GM13976 (cell line): Measurements from ENCODE around the gene PFKL.

ENCODE experiments used
- DNase-seq: peaks from one replicate; pipeline ENCODE4 v3.0.0; 2012; ENCODE audit warnings: low spot score
- CTCF ChIP-seq: IDR thresholded peaks from 2 replicates; pipeline ENCODE4 v1.5.1; 2012; ENCODE audit warnings: borderline replicate concordance, mild to moderate bottlenecking; ENCODE audit not compliant: insufficient read depth; ENCODE audit errors: extremely low read depth, missing control alignments, control extremely low read depth
- in situ Hi-C: fragments of 300-500 bp; cut with MboI; formaldehyde crosslinking; loops from one replicate; pipeline ENCODE4 v1.12.0; 2022; ENCODE audit warnings: low sequenced_read_pairs, mixed read lengths, inconsistent platforms; ENCODE audit not compliant: unreplicated experiment

PFKL gene

GRCh38 chr21:44286086-44286715 lies 13.7 kb upstream of the PFKL start:
- no peak for TF ChIP-seq CTCF
- in situ Hi-C loops: loop anchor here (25.0 kb wide), 2 partner anchors 249 to 474 kb away; no protein-coding TSS in a partner anchor
- DNase-seq: no peak

GRCh38 chr21:44286716-44287632 lies 12.9 kb upstream of the PFKL start:
- in situ Hi-C loops: loop anchor here (25.0 kb wide), 2 partner anchors 250 to 475 kb away; no protein-coding TSS in a partner anchor
- TF ChIP-seq CTCF: no peak
- DNase-seq: no peak

- DNase-seq: no peak
- in situ Hi-C loops: loop anchor here (25.0 kb wide), 2 partner anchors 251 to 476 kb away; no protein-coding TSS in a partner anchor
- no peak for TF ChIP-seq CTCF
Measured at GRCh38 chr21:44288251-44289110, 11.4 kb upstream of the PFKL start.

GRCh38 chr21:44289381-44290010 lies 10.4 kb upstream of the PFKL start:
- DNase-seq: no peak
- TF ChIP-seq CTCF: no peak
- in situ Hi-C loops: loop anchor here (25.0 kb wide), 2 partner anchors 252 to 477 kb away; no protein-coding TSS in a partner anchor

- no peak for DNase-seq
- in situ Hi-C loops: loop anchor here (25.0 kb wide), 2 partner anchors 253 to 478 kb away; no protein-coding TSS in a partner anchor
- no peak for TF ChIP-seq CTCF
Measured at GRCh38 chr21:44290327-44291077, 9.4 kb upstream of the PFKL start.
